Activated T-helper 17 cell treated with anti-CD3 and anti-CD28 coated beads, Interleukin-2, amount 50 U/mL, for 72 hours (primary cell): Measurements from ENCODE around the gene AXDND1. TPM values are rescaled to one million over a fixed set of nuclear protein-coding genes. Genes with fewer than 3 reads are reported as not detected.
"Not testable (repeated sequence)": the region's sequence is repeated elsewhere in the genome, so short reads cannot be mapped to it uniquely, and the experiment has no call there.

Source experiments
- ATAC-seq: fragments of 150-1000 bp; cut with Tn5 transposase; replicated peaks from 2 replicates; pipeline ENCODE4 v1.10.0; 2021; ENCODE audit warnings: mild to moderate bottlenecking, moderate library complexity
- H3K27ac Mint-ChIP-seq: one replicate; pipeline ENCODE4 v1.8.0; 2022; ENCODE audit warnings: mixed read lengths
- H3K27me3 Mint-ChIP-seq: one replicate; pipeline ENCODE4 v1.8.0; 2022; ENCODE audit warnings: mixed read lengths
- H3K36me3 Mint-ChIP-seq: one replicate; pipeline ENCODE4 v1.8.0; 2022; ENCODE audit warnings: low read depth, mild to moderate bottlenecking, mixed read lengths
- H3K4me1 Mint-ChIP-seq: one replicate; pipeline ENCODE4 v1.8.0; 2022; ENCODE audit warnings: mixed read lengths
- H3K4me3 Mint-ChIP-seq: one replicate; pipeline ENCODE4 v1.8.0; 2022; ENCODE audit warnings: mild to moderate bottlenecking, mixed read lengths
- H3K9me3 Mint-ChIP-seq: one replicate; pipeline ENCODE4 v1.8.0; 2022; ENCODE audit warnings: mixed read lengths
- total RNA-seq, 2 donors: library from RNA; stranded (reverse); gene quantifications; one replicate each; pipeline ENCODE4 v1.2.3, GENCODE V29; 2022

Gene AXDND1
- total RNA-seq, 2 donors from 2014 or later, result not detected

DNA sequence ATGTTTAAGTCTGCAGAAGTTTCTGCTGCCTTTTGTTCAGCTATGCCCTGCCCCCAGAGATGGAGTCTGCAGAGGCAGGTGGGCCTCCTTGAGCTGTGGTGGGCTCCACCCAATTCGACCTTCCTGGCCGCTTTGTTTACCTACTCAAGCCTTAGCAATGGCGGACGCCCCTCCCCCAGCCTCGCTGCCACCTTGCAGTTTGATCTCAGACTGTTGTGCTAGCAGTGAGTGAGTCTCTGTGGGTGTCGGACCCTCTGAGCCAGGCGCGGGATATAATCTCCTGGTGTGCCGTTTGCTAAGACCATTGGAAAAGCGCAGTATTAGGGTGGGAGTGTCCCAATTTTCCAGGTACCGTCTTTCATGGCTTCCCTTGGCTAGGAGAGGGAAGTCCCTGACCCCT is 99.9 kb downstream of the AXDND1 start:
- not testable (repeated sequence) for H3K9me3 Mint-ChIP-seq, ATAC-seq, H3K27ac Mint-ChIP-seq, H3K27me3 Mint-ChIP-seq, H3K4me3 Mint-ChIP-seq, H3K36me3 Mint-ChIP-seq, H3K4me1 Mint-ChIP-seq

DNA sequence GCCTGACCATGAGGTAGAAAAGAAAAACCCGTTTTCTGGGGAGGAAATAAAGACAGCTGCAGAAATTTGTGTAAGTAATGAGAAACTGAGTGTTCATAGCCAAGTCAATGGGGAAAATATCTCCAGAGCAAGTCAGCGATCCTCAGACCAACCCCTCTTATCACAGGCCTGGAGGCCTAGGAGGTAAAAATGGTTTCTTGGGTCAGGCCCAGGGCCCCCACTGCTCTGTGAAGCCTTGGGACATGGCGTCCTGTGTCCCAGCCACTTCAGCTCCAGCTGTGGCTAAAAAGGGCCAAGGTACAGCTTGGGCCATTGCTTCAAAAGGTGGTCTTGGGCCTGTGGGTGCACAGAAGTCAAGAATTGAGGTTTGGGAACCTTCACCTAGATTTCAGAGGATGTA is 108.9 kb downstream of the AXDND1 start:
- Mint-ChIP-seq H3K36me3 (no peaks in the 10 kb centered on the region), H3K27me3 (peaks cover 3% of the 10 kb centered on the region), H3K4me3 (no peak overlapping the region), H3K4me1 (no peaks in the 10 kb centered on the region), H3K27ac (no peak overlapping the region), H3K9me3 (peaks cover 26% of the 10 kb centered on the region)
- ATAC-seq, result no peak

DNA sequence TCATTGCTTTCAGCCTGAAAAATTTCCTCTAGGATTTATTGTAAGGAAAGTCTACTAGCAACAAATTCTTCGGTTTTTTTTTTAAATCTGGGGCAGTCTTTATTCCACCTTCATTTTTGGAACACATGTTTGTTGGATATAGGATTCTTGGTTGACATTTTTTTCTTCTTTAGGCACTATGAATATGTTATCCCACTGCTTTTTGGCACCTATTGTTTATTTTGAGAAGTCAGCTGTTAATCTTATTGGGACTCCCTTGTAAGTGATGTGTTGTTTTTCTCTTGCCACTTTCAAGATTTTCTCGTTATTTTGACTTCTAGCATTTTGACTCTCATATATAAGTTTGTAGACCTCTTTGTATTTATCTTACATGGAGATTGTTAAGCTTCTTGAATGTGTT is 110.7 kb downstream of the AXDND1 start:
- no peak overlapping the region for H3K4me3 Mint-ChIP-seq
- H3K27me3 Mint-ChIP-seq, result peaks cover 3% of the 10 kb centered on the region
- no peak overlapping the region for H3K27ac Mint-ChIP-seq
- peaks cover 30% of the 10 kb centered on the region for H3K9me3 Mint-ChIP-seq
- ATAC-seq, result no peak
- H3K4me1 Mint-ChIP-seq, result no peaks in the 10 kb centered on the region
- H3K36me3 Mint-ChIP-seq, result no peaks in the 10 kb centered on the region

DNA sequence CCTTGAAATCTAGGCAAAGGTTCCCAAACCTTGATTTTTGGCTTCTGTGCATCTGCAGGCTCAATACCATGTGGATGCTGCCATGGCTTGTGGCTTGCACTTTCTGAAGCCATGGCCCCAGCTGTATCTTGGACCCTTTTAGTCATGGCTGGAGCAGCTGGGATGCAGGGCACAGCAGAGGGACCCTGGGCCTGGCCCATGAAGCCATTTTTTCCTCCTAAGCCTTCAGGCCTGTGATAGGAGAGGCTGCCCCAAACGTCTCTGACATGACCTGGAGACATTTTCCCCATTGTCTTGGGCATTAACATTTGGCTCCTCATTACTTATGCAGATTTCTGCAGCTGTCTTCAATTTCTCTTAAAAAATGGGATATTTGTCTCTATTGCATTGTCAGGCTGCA is 112.6 kb downstream of the AXDND1 start:
- Mint-ChIP-seq H3K27ac (no peak overlapping the region), H3K27me3 (peaks cover 3% of the 10 kb centered on the region), H3K4me3 (no peak overlapping the region), H3K36me3 (no peaks in the 10 kb centered on the region), H3K9me3 (peaks cover 38% of the 10 kb centered on the region), H3K4me1 (no peaks in the 10 kb centered on the region)
- no peak for ATAC-seq

DNA sequence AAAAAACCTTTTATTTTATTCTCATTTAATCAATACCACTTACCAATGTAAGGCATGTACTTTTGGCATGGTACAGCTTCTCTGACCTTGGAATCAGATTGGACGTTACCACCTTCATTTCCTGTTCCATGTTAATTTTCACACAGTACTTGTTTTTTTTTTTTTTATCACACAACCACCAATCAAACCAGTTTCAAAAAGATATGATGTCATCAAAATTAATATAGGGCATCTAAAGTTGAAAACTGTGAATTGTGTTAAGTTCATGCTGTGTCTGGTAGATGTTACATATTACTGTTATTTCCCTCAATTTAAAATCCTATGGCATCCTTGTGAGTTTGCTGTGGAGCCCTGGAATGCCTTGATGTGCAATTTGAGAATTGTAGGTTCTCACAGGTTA is 124.8 kb downstream of the AXDND1 start:
- Mint-ChIP-seq H3K36me3 (no peaks in the 10 kb centered on the region), H3K27me3 (no peaks in the 10 kb centered on the region), H3K9me3 (no peaks in the 10 kb centered on the region), H3K4me1 (no peaks in the 10 kb centered on the region), H3K27ac (no peak overlapping the region), H3K4me3 (no peak overlapping the region)
- no peak for ATAC-seq

DNA sequence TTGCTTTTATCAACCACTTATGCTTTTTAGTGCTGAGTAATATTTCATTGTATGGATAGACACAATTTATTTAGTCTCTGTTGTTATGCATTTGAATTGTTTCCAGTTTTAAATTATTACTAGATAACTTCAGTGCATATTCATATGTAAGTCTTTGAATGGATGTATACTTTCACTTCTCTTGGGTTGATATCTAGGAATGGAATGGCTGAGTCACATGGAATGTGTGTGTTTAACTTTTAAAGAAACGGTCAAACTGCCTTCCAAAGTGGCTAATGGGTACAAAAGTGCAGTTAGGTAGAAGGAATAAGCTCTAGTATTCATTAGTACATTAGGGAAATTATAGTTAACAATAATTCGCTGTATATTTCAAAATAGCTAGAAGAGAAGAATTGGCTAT is 127.6 kb downstream of the AXDND1 start:
- Mint-ChIP-seq H3K4me3 (no peak overlapping the region), H3K36me3 (no peaks in the 10 kb centered on the region), H3K4me1 (no peaks in the 10 kb centered on the region), H3K27ac (no peak overlapping the region), H3K9me3 (peaks cover 4% of the 10 kb centered on the region), H3K27me3 (peaks cover 8% of the 10 kb centered on the region)
- no peak for ATAC-seq

DNA sequence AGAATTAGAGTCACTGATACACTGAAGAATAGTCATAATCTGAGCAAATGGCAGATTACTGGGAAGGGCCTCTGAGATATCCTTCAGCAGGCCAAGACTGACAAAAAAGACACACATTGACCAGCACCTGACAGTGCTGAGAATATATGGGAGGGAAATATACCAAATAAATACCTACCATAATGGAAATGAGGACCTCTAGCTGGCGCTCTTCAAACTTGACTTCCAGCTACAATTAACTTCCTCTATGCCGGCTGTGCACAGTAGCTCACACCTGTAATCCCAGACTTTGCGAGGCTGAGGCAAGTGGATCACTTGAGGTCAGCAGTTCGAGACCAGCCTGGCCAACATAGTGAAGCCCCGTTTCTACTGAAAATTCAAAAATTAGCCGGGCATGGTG is 140.4 kb downstream of the AXDND1 start:
- no peak overlapping the region for H3K27ac Mint-ChIP-seq
- H3K27me3 Mint-ChIP-seq, result peaks cover 3% of the 10 kb centered on the region

DNA sequence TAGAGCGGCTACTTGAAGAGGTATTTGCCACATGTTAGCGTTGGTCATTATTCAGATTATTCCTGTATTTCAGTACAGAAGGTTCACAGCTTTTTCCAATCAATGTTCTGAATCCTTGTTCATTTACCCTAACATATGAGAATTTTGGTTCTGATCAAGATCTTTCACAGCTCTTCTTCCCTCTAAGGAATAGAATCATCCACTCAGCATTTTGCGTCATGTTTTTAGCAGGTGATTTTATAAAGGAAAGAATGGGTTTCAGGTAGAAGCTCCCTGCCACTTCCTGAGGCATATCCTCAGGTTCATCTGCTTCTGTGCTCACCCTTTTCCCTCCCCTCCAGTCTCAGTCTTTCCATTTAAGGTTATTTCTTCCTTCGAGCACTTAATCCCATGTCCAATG is 143.6 kb downstream of the AXDND1 start:
- Mint-ChIP-seq H3K4me1 (no peaks in the 10 kb centered on the region), H3K4me3 (no peak overlapping the region), H3K27me3 (peaks cover 3% of the 10 kb centered on the region), H3K9me3 (no peaks in the 10 kb centered on the region), H3K36me3 (no peaks in the 10 kb centered on the region), H3K27ac (no peak overlapping the region)
- ATAC-seq, result no peak

More for the DNA sequence above, 140.4 kb downstream of the AXDND1 start:
- ATAC-seq, result no peak
- Mint-ChIP-seq H3K9me3 (no peaks in the 10 kb centered on the region), H3K36me3 (no peaks in the 10 kb centered on the region), H3K4me3 (no peak overlapping the region), H3K4me1 (no peaks in the 10 kb centered on the region)

DNA sequence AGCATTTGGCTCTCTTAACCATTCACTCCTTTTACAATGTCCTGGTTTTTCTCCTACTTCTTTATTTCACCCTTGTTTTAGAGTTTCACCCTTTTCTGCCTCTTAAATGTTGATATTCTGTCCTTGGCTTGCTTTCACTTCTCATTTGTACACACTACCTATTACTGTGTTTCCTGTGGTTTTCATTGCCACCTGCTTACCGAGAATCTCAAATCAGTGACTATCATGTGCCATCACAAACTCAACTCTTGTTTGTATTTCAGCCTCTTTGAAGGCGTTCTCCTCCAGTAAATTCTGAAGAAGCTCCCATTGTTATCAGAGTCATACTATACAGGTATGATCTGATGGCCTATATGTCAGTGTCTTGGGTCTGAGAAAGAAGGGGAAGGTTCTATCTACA is 144.3 kb downstream of the AXDND1 start:
- Mint-ChIP-seq H3K36me3 (no peaks in the 10 kb centered on the region), H3K27ac (no peak overlapping the region), H3K4me1 (no peaks in the 10 kb centered on the region), H3K4me3 (no peak overlapping the region), H3K9me3 (no peaks in the 10 kb centered on the region), H3K27me3 (peaks cover 3% of the 10 kb centered on the region)
- no peak for ATAC-seq

DNA sequence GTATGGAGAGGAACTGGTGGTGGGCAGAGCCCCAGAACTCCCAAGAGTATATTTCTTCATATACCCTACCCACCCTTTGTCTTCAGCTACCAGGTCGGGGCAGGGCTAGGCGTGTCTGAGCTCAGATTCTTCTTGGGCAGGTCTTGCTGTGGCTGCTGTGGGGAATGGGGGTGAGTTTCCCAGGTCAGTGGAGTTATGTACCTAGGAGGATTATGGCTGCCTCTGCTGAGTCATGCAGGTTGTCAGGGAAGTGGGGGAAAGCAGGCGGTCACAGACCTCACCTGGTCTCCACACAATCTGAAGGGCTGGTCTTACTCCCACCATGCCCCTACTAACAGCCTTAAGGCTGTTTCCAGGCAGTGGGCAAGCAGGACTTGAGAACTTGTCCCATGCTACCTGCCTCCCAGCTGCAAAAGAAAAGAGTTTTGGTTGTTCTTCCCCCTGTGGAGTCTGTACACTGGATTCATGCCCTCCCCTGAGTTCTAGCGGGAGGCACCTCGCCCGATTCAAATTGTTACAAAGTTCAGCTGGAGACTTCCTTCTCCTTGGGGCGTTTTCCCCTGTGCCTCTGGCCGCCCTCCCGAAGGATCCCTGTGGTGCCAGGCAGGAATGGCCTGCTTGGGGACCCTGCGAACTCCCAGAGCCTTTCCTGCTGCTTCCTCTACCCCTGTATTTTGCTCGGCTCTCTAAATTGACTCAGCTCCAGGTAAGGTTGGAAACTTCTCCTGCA is 151.4 kb downstream of the AXDND1 start:
- H3K4me1 Mint-ChIP-seq, result no peaks in the 10 kb centered on the region
- no peak overlapping the region for H3K27ac Mint-ChIP-seq
- H3K4me3 Mint-ChIP-seq, result no peak overlapping the region
- H3K36me3 Mint-ChIP-seq, result no peaks in the 10 kb centered on the region
- H3K9me3 Mint-ChIP-seq, result no peaks in the 10 kb centered on the region
- peaks cover 12% of the 10 kb centered on the region for H3K27me3 Mint-ChIP-seq
- no peak for ATAC-seq

DNA sequence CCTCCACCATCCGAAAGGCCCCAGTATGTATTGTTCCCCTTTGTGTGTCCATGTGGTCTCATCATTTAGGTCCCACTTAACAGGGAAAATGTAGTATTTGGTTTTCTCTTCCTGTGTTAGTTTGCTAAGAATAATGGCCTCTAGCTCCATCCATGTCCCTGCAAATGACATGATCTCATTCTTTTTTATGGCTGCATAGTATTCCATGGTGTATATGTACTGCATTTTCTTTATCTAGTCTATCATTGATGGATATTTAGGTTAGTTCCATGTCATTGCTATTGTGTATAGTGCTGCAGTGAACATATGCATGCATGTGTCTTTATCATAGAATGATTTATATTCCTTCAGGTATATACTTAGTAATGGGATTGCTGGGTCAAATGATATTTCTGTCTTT is 152.8 kb downstream of the AXDND1 start:
- not testable (repeated sequence) for H3K4me1 Mint-ChIP-seq, H3K36me3 Mint-ChIP-seq, H3K27ac Mint-ChIP-seq, ATAC-seq, H3K4me3 Mint-ChIP-seq, H3K9me3 Mint-ChIP-seq
- peaks cover 12% of the 10 kb centered on the region for H3K27me3 Mint-ChIP-seq

DNA sequence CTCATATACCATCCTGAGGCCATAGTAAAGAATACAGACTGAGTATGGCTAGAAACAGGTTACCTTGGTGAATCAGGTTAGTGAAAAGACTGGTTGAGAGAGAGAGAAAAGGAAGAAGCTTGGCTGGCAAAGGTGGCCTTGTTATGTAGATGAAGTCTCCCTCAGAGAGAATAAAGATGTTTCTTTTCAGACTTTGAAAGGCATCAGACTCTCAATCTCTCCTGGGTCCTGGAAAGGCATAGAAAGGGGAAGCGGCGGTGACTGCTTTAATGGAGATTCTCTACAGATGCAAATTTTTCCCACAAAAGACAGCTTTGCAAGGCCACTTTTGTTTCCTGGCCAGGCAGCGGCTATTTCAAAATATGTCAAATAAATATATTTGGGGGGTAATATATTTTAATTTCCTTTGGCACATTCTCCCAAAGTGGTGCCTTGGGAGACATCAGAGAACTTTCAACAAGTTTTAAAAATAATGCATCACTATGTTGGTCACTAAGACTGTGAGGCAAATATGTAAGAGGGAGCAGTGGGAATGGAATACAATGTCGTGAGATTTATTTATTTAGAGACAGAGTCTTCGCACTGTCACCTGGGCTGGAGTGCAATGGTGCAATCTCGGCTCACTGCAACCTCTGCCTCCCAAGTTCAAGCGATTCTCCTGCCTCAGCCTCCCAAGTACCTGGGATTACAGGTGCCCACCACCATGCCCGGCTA is 163.9 kb downstream of the AXDND1 start:
- Mint-ChIP-seq H3K27ac (no peak overlapping the region), H3K9me3 (peaks cover 4% of the 10 kb centered on the region), H3K4me3 (no peak overlapping the region), H3K27me3 (peaks cover 22% of the 10 kb centered on the region), H3K4me1 (no peaks in the 10 kb centered on the region), H3K36me3 (no peaks in the 10 kb centered on the region)
- no peak for ATAC-seq

DNA sequence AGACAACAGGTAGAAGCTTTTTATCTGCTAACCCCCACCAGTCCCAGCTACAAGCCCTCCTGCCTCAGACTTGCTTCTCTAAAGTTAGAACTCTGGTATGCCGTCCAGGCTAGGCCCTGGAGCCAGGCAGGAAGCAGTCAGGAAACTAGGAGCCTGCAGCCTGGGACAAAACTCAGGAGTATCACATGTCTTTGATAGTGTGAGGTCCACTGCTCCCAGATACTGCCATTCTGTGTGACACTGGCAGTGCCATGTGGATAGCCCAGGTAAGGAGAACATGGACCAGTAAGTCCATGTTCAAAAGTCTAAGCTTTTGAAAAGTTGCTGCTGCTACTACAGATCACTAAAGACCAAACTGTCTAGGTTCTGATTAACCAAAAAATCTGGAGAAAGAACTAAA is 164.6 kb downstream of the AXDND1 start:
- no peak for ATAC-seq
- peaks cover 4% of the 10 kb centered on the region for H3K9me3 Mint-ChIP-seq
- H3K4me3 Mint-ChIP-seq, result no peak overlapping the region
- H3K27me3 Mint-ChIP-seq, result peaks cover 16% of the 10 kb centered on the region
- H3K36me3 Mint-ChIP-seq, result no peaks in the 10 kb centered on the region
- H3K27ac Mint-ChIP-seq, result no peak overlapping the region
- no peaks in the 10 kb centered on the region for H3K4me1 Mint-ChIP-seq

DNA sequence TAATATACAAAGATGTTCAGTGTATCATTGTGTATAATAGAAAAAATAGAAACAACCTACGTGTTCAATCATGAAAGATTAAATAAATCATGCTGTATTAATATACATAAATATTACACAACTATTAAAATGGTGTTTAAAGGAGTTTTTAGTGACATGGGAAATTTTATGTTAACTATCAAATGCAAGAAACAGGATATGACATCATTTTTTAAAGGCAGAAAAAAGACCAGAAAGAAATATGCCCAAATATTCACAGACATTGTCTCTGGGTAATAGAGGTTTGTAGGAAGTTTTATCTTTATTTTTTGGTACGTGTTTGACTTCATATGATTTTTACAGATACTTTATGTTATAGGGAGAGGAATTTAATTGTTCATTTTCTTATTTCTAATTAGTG is 176.0 kb downstream of the AXDND1 start:
- Mint-ChIP-seq H3K27ac (no peak overlapping the region), H3K27me3 (peaks cover 10% of the 10 kb centered on the region), H3K9me3 (peaks cover 1% of the 10 kb centered on the region), H3K4me1 (no peaks in the 10 kb centered on the region), H3K36me3 (no peaks in the 10 kb centered on the region), H3K4me3 (no peak overlapping the region)
- ATAC-seq, result no peak

DNA sequence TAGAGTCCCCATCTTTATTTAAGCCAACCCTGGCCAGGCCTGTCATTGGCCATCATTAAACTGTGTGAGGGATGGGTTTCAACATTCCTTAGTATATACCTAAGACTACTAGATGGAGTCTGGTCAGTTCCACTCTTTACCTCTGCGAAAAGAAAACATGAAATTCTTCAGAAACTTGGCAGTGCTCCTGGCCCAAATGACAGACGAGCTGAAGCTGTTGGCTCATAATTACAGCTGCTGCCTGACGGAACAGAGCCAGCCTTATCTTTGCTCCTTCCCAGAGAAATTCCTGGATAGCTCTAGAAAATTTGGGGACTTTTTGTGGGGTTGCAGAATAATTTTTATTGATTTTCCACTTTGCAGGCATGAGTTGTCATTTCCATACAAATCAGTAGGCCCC is 179.6 kb downstream of the AXDND1 start:
- H3K27ac Mint-ChIP-seq, result no peak overlapping the region
- no peak for ATAC-seq
- no peak overlapping the region for H3K4me3 Mint-ChIP-seq
- H3K36me3 Mint-ChIP-seq, result no peaks in the 10 kb centered on the region
- H3K27me3 Mint-ChIP-seq, result peaks cover 16% of the 10 kb centered on the region
- no peaks in the 10 kb centered on the region for H3K4me1 Mint-ChIP-seq
- H3K9me3 Mint-ChIP-seq, result no peaks in the 10 kb centered on the region
